ENCODE measurements around the gene CGNL1.

The CGNL1 gene

GRCh38 chr15:57586661-57587424 is 210.5 kb downstream of the CGNL1 start:
- CTCF ChIA-PET, result interaction anchor here (0.9 to 4.9 kb wide), 4 partner anchors 22 to 26 kb away, joined by 3 to 27 read pairs (median 4); no protein-coding TSS in a partner anchor
- no peak overlapping the region for H3K4me3 ChIP-seq (ENCODE audit: low read depth, low read length)
- DNase-seq (ENCODE audit: low read depth, low spot score), result no peak
- POLR2A ChIA-PET, result no interaction called here
- TF ChIP-seq CTCF (IDR thresholded peaks at IDR 0.05; ENCODE audit: insufficient read depth, low read length, missing control alignments), result no peak

GRCh38 chr15:57589281-57589680 is 213.0 kb downstream of the CGNL1 start:
- CTCF ChIA-PET, result interaction anchor here (4.9 kb wide), 1 partner anchor 28 kb away, joined by 27 read pairs; no protein-coding TSS in a partner anchor
- no peak for TF ChIP-seq CTCF (IDR thresholded peaks at IDR 0.05; ENCODE audit: insufficient read depth, low read length, missing control alignments)
- DNase-seq (ENCODE audit: low read depth, low spot score), result no peak
- no peak overlapping the region for H3K4me3 ChIP-seq (ENCODE audit: low read depth, low read length)
- POLR2A ChIA-PET, result no interaction called here

GRCh38 chr15:57589754-57590153 is 213.4 kb downstream of the CGNL1 start:
- POLR2A ChIA-PET, result no interaction called here
- CTCF ChIA-PET, result interaction anchor here (4.9 kb wide), 1 partner anchor 29 kb away, joined by 27 read pairs; no protein-coding TSS in a partner anchor

GRCh38 chr15:57591237-57591821 is 215.0 kb downstream of the CGNL1 start:
- ChIA-PET POLR2A (no interaction called here), CTCF (interaction anchor here (4.9 kb wide), 1 partner anchor 30 kb away, joined by 27 read pairs; no protein-coding TSS in a partner anchor)
- peak overlapping the region; percentile 32 for H3K4me3 ChIP-seq (ENCODE audit: low read depth, low read length)
- DNase-seq (ENCODE audit: low read depth, low spot score), result no peak
- no peak for TF ChIP-seq CTCF (IDR thresholded peaks at IDR 0.05; ENCODE audit: insufficient read depth, low read length, missing control alignments)

More at GRCh38 chr15:57589754-57590153, 213.4 kb downstream of the CGNL1 start:
- no peak overlapping the region for H3K4me3 ChIP-seq (ENCODE audit: low read depth, low read length)
- no peak for TF ChIP-seq CTCF (IDR thresholded peaks at IDR 0.05; ENCODE audit: insufficient read depth, low read length, missing control alignments)
- DNase-seq (ENCODE audit: low read depth, low spot score), result no peak

GRCh38 chr15:57591822-57592367 is 215.6 kb downstream of the CGNL1 start, which contains the start of gene MYZAP:
MYZAP (plus strand) TSS chr15:57591904; CDS start chr15:57592035, 131 bp downstream.
- H3K4me3 ChIP-seq (ENCODE audit: low read depth, low read length), result peak within 1 kb of the TSS; percentile 36

More at GRCh38 chr15:57591822-57592367, 215.6 kb downstream of the CGNL1 start, which contains the start of gene MYZAP:
- ChIA-PET CTCF (no interaction called here), POLR2A (no interaction called here)
- TF ChIP-seq CTCF (IDR thresholded peaks at IDR 0.05; ENCODE audit: insufficient read depth, low read length, missing control alignments), result no peak
- no peak for DNase-seq (ENCODE audit: low read depth, low spot score)
